Embryonic facial prominence (tissue), 1 donor: Measurements from ENCODE around the gene TMEM18.

Experiments
- DNase-seq: peaks from one replicate; pipeline ENCODE4 v3.0.0-alpha.2; 2016; ENCODE audit errors: extremely low spot score

TMEM18 gene

GRCh38 chr2:672606-672905, 4.7 kb downstream of the TMEM18 start:
- no peak for DNase-seq

- no peak for DNase-seq
These were observed 5.2 kb downstream of the TMEM18 start for GRCh38 chr2:671787-672605.

GRCh38 chr2:671072-671471, 6.1 kb downstream of the TMEM18 start:
- DNase-seq = no peak

- no peak for DNase-seq
These were observed 6.6 kb downstream of the TMEM18 start for GRCh38 chr2:670637-671036.

GRCh38 chr2:669323-669722, 7.9 kb downstream of the TMEM18 start:
- no peak for DNase-seq

DNA sequence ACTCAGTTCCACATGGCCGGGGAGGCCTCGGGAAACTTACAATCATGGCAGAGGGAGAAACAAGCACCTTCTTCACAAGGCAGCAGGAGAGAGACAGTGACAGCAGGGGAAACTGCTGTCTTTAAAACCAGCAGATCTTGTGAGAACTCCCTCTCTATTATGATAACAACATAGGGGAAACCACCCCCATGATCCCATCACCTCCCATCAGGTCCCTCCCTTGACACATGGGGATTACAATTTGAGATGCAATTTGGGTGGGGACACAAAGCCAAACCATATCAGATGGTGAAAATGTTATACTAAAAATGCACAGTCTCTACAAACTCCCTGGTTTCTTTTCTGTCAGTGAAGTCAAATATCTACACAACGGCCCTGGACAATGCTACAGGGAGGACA, 9.2 kb downstream of the TMEM18 start:
- DNase-seq = no peak

DNA sequence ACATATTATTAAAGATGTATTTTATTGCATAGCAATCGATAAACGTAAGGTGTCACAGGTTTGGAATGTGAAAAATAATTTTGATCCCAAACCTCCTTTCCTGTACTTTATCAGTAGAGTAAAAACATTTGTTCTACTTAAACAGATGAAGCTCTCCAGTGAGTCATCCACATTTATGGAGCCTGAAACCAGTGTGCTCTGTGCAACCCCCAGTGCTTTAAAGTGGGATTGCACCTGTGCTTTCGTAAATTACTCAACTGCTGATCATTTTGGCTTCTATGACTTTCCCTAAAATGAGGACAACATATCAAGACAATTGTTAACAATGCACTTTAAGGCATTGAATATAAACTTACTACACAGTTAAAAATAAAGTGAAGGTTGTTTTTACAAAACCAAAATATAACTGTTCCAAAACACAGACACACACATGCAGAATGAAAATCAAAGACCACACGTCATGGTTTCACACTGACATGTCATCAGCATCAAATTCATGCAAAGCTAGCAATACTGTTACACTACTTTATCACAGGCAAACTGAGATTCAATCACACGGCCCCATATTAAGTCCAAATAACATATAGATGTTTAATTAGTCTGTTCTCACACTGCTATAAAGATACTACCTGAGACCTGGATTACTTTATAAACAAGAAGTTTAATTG, 9.7 kb downstream of the TMEM18 start:
- DNase-seq = no peak

- no peak for DNase-seq
These were observed 10.8 kb downstream of the TMEM18 start for GRCh38 chr2:666441-666840.

- no peak for DNase-seq
These were observed 11.7 kb downstream of the TMEM18 start for GRCh38 chr2:665340-666073.

DNA sequence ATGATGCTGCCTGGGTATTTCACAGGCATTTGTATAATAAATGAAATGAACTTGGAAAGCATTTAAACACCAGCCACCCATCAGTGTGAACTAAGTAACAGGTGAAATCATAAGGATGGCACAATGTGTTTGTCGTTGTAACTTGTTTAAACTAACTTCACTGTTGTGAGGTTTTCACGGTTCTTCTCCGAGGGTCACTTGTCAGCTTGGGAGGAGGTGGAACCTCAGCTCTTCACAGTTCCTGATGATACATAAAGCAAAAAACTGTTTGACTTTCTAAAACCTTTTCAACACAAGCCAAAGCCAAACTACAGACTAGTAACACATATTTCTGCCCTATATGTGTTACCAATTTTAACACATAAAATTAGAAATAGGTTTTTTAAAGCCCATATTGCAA, 13.1 kb downstream of the TMEM18 start:
- no peak for DNase-seq

- no peak for DNase-seq
These were observed 14.0 kb downstream of the TMEM18 start for GRCh38 chr2:663221-663620.

DNA sequence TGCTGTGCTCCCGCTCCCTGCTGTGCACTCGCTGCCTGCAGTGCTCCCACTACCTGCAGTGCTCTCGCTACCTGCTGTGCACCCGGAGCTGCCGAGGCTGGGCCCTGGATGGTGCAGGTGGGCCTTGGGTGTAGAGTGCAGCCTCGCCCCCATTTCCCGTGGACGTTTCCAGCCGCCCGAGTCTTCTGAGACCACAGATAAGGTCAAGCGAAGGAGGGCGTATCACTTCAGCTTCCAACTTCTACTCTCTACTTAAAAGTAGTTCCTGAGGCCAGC, 15.9 kb downstream of the TMEM18 start:
- no peak for DNase-seq

GRCh38 chr2:660586-661359, 16.4 kb downstream of the TMEM18 start:
- DNase-seq = no peak

GRCh38 chr2:660029-660428, 17.2 kb downstream of the TMEM18 start:
- DNase-seq = no peak

GRCh38 chr2:658426-658825, 18.8 kb downstream of the TMEM18 start:
- no peak for DNase-seq

GRCh38 chr2:657766-658165, 19.4 kb downstream of the TMEM18 start:
- DNase-seq = no peak

DNA sequence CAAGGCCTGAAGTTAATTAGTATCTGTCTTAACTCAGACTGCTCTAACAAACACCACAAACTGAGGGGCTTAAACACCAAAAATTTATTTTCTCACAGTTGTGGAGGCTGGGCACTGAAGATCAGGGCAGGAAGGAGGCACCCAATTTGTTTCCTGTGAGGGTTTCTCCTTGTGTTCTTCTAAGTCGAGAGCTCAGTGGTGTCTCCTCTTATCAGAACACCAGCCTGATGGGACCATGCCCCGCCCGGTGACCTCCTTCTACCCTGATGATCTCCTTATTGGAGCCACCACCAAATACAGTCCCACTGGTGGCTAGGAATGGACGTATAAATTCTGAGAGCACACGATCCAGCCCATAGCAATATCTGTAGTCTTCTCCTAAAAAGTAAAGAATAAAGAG, 20.5 kb downstream of the TMEM18 start:
- no peak for DNase-seq

GRCh38 chr2:655626-656025, 21.6 kb downstream of the TMEM18 start:
- DNase-seq = no peak

- DNase-seq = no peak
These were observed 22.3 kb downstream of the TMEM18 start for GRCh38 chr2:654896-655295.

- no peak for DNase-seq
These were observed 23.4 kb downstream of the TMEM18 start for GRCh38 chr2:653645-654425.

- no peak for DNase-seq
These were observed 24.2 kb downstream of the TMEM18 start for GRCh38 chr2:652881-653480.
